Activated T-helper 9 cell treated with anti-CD3 and anti-CD28 coated beads, Interleukin-2, amount 50 U/mL, for 16 hours (primary cell): ENCODE measurements around the gene NTN4.
"Not testable (repeated sequence)": the region's sequence is repeated elsewhere in the genome, so short reads cannot be mapped to it uniquely, and the experiment has no call there.

Source experiments
- DNase-seq: peaks from one replicate; pipeline ENCODE4 v3.0.0-alpha.2; 2020; ENCODE audit warnings: low read depth

Gene NTN4

GRCh38 chr12:95622879-95623278, 167.7 kb downstream of the NTN4 start:
- DNase-seq = no peak

- DNase-seq = no peak
These were observed 168.8 kb downstream of the NTN4 start for GRCh38 chr12:95621725-95622124.

DNA sequence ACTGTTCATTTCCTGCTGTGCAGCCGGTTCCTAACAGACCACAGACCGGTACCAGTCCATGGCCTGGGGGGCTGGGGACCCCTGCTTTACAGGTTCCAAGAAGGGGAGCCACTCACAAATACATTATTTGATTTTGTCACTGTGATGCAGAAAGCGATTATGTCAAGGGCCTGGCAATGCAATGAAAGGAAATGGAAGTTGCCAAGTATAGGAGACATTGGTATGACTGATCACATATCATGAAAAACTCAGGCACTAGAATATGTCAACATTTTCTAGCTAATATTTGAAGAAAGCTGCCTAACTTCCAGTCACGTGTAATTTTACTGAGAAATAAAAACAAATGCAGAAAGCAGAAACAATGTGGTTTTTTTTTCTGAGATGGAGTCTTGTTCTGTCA, 170.4 kb downstream of the NTN4 start:
- DNase-seq = no peak

DNA sequence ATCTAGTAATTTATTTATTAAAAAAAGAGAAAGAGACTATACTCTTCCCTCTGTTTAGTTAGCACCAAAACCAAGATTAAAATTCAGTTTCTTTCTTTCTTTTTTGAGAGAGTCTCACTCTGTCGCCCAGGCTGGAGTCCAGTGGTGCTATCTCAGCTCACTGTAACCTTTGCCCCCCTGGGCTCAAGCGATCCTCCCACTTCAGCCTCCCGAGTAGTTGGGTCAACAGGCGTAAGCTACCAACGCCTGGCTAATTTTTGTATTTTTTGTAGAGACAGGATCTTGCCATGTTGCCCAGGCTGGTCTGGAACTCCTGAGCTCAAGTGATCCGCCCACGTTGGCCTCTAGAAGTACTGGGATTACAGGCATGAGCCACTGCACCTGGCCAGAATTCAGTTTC, 174.1 kb downstream of the NTN4 start:
- not testable (repeated sequence) for DNase-seq

DNA sequence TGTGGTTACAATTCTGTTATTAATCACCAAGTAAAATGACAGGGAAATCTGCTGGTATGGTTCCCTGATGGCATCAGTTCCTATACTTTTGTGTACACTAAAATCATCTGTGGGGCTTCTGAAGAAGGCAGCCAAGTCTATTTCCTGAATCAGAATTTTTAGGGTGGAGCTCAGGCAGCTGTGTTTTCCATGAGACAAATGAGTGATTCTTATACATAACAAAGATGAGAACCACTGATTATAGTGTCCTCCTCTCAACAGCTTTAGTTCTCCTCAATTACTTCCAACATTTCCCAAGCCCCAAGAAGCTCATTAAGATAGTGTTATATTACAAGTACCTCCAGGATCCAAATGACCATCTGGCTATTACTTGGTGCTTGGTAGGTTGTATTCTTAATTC, 174.8 kb downstream of the NTN4 start:
- DNase-seq = no peak

GRCh38 chr12:95614390-95614982, 176.1 kb downstream of the NTN4 start:
- DNase-seq = no peak

GRCh38 chr12:95613021-95613420, 177.5 kb downstream of the NTN4 start:
- no peak for DNase-seq

DNA sequence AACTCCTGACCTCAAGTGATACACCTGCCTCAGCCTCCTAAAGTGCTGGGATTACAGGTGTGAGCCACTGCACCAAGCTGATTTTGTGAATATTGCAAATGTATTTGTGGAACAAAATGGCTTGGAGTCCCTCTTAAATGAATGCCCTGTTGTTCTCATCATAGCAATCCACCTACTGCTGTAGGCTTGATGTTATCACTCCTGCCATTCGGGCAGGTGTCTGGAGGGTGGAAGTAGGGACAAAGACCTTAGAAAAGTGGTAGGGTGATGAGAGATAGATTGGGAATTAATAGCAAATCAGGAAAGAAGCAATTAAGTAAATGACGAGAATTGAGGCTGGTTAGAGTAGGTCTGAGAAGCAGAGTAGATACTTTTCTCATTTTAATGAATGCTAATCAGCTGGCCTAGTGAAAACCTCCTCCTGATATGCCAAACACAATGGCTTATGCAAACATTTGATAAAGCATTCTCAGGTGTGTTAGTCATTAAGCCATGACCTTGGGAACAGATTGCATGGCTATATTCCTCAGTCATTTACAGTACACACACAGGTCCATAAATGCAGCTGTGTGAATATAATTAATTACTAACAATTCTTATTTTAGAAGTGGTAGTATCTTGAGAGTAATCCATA, 178.8 kb downstream of the NTN4 start:
- DNase-seq = no peak

DNA sequence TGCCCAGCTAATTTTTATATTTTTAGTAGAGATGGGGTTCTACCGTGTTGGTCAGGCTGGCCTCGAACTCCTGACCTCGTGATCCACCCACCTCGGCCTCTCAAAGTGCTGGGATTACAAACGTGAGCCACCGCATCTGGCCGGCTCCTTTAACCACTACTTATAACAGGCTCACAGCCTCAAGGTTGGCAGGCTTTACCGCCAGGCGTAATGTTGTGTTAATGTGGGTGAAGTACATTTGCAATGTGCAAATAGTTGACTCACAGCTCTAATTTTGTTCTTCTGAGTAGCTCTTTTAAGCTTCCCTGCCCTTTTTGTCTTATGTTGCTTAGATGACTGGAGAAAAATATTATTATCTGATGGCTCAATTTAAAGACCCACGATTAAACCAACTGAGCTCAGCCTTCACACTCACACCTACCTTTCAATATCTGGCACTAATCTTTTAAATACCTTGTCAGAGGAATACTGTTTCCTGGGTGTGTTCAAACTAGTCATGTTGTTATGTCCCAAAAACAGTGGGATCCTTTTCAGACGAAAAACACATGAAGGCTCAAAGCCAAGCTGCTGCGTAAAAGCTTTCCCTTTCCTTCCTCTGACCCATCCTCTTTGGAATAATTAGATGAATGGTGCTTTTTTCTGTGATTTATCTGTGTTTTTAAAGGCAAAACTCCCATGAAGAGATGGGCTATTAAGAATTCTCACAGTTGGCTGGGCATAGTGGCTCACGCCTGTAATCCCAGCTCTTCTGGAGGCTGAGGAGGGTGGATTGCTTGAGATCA, 182.1 kb downstream of the NTN4 start:
- no peak for DNase-seq
